Adrenal gland (tissue), 5 donors: ENCODE measurements around the gene MBP.

Experiments
- POLR2A ChIP-seq, 2 donors: fragments of 450-650 bp; IDR thresholded peaks; one replicate each; pipeline ENCODE4 v1.6.1; 2017; ENCODE audit warnings: antibody characterized with exemption in 2 of 2, mild to moderate bottlenecking in 2 of 2, moderate library complexity in 1 of 2
- TF ChIP-seq, protein P1 (sequence below), 6 experiments: fragments of 450-650 bp in 4 of 6; fragments of 200-600 bp in 2 of 6; sonication (generic) in 1 of 6; IDR thresholded peaks; 1 replicate in 5 of 6; 2 replicates in 1 of 6; pipeline versions ENCODE4 v1.5.1 to v1.8.0; 2016 to 2021; ENCODE audit warnings: antibody characterized with exemption in 6 of 6, mild to moderate bottlenecking in 2 of 6, moderate library complexity in 1 of 6
- donor health status: DM: no; HTN: no; CAD: no.

DNA sequence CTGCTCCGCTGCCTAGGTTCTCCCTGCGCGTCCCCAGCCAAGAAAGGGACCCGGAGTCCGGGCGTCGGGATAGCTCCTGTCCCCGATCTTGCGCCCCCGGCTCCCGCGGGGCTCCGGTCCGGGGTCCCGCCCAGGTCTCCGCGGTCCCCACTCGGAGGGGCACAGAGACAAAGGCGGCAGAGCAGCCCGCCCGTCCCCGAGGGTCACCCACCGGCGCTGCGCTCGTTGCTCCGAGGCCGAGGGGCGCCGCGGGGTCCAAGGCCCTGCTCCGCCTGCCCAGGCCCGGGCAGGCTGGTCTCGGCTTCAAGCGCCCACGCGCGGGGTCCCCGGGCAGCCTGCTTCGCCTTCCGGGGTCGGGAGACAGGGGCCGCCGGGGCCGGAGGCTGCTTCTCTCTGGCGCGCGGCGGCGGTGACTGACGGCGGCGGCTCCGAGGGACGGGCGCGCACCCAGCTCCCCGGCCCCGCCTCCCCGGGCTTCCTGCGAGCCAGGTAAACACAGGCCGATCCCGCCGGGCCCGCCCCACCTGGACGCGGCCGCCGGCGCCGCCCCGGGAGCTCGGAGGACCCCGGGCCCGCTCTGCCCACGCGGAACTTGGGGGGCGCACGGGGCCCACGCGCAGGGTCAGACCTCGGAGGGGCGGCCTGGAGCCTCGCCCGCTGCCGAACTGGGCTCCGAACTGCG is at the start of gene MBP:
- TF ChIP-seq, protein P1, sequence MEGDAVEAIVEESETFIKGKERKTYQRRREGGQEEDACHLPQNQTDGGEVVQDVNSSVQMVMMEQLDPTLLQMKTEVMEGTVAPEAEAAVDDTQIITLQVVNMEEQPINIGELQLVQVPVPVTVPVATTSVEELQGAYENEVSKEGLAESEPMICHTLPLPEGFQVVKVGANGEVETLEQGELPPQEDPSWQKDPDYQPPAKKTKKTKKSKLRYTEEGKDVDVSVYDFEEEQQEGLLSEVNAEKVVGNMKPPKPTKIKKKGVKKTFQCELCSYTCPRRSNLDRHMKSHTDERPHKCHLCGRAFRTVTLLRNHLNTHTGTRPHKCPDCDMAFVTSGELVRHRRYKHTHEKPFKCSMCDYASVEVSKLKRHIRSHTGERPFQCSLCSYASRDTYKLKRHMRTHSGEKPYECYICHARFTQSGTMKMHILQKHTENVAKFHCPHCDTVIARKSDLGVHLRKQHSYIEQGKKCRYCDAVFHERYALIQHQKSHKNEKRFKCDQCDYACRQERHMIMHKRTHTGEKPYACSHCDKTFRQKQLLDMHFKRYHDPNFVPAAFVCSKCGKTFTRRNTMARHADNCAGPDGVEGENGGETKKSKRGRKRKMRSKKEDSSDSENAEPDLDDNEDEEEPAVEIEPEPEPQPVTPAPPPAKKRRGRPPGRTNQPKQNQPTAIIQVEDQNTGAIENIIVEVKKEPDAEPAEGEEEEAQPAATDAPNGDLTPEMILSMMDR (IDR thresholded peaks at IDR 0.05), result no peak
- peak; percentile 22 to 58 for TF ChIP-seq POLR2A (IDR thresholded peaks at IDR 0.05)
